Activated naive CD4-positive, alpha-beta T cell treated with anti-CD3 and anti-CD28 coated beads, Interleukin-2, amount 50 U/mL, for 24 hours (primary cell): Measurements from ENCODE around the gene KCNC1.

ENCODE experiments used
- H3K27ac Mint-ChIP-seq: one replicate; pipeline ENCODE4 v1.8.0; 2021; ENCODE audit warnings: mild to moderate bottlenecking, mixed read lengths
- H3K27me3 Mint-ChIP-seq: one replicate; pipeline ENCODE4 v1.8.0; 2021; ENCODE audit warnings: mixed read lengths
- H3K36me3 Mint-ChIP-seq: one replicate; pipeline ENCODE4 v1.8.0; 2021; ENCODE audit warnings: mixed read lengths
- H3K4me1 Mint-ChIP-seq: one replicate; pipeline ENCODE4 v1.8.0; 2021; ENCODE audit warnings: mixed read lengths
- H3K4me3 Mint-ChIP-seq: one replicate; pipeline ENCODE4 v1.8.0; 2021; ENCODE audit warnings: mild to moderate bottlenecking, mixed read lengths
- H3K9me3 Mint-ChIP-seq: one replicate; pipeline ENCODE4 v1.8.0; 2021; ENCODE audit warnings: mixed read lengths

Gene KCNC1

GRCh38 chr11:17779861-17780594, 45.4 kb downstream of the KCNC1 start:
- Mint-ChIP-seq H3K4me3 (no peak overlapping the region), H3K36me3 (no peaks in the 10 kb centered on the region), H3K9me3 (no peaks in the 10 kb centered on the region), H3K4me1 (no peaks in the 10 kb centered on the region), H3K27ac (no peak overlapping the region), H3K27me3 (no peaks in the 10 kb centered on the region)

GRCh38 chr11:17780668-17781067, 46.1 kb downstream of the KCNC1 start:
- Mint-ChIP-seq H3K27me3 (no peaks in the 10 kb centered on the region), H3K9me3 (no peaks in the 10 kb centered on the region), H3K27ac (no peak overlapping the region), H3K4me1 (no peaks in the 10 kb centered on the region), H3K4me3 (no peak overlapping the region), H3K36me3 (no peaks in the 10 kb centered on the region)

GRCh38 chr11:17781221-17781620, 46.6 kb downstream of the KCNC1 start:
- no peaks in the 10 kb centered on the region for H3K27me3 Mint-ChIP-seq
- H3K36me3 Mint-ChIP-seq = no peaks in the 10 kb centered on the region
- H3K27ac Mint-ChIP-seq = no peak overlapping the region
- H3K9me3 Mint-ChIP-seq = no peaks in the 10 kb centered on the region
- no peaks in the 10 kb centered on the region for H3K4me1 Mint-ChIP-seq
- H3K4me3 Mint-ChIP-seq = no peak overlapping the region

GRCh38 chr11:17781626-17782025, 47.0 kb downstream of the KCNC1 start:
- no peak overlapping the region for H3K27ac Mint-ChIP-seq
- no peaks in the 10 kb centered on the region for H3K9me3 Mint-ChIP-seq
- H3K27me3 Mint-ChIP-seq = no peaks in the 10 kb centered on the region
- no peak overlapping the region for H3K4me3 Mint-ChIP-seq
- H3K4me1 Mint-ChIP-seq = no peaks in the 10 kb centered on the region
- H3K36me3 Mint-ChIP-seq = no peaks in the 10 kb centered on the region

GRCh38 chr11:17782145-17782544, 47.6 kb downstream of the KCNC1 start:
- Mint-ChIP-seq H3K4me3 (no peak overlapping the region), H3K27ac (no peak overlapping the region), H3K36me3 (no peaks in the 10 kb centered on the region), H3K9me3 (no peaks in the 10 kb centered on the region), H3K4me1 (no peaks in the 10 kb centered on the region), H3K27me3 (no peaks in the 10 kb centered on the region)

GRCh38 chr11:17782603-17783337, 48.2 kb downstream of the KCNC1 start:
- Mint-ChIP-seq H3K4me1 (no peaks in the 10 kb centered on the region), H3K9me3 (no peaks in the 10 kb centered on the region), H3K27ac (no peak overlapping the region), H3K36me3 (peaks cover 2% of the 10 kb centered on the region), H3K27me3 (no peaks in the 10 kb centered on the region), H3K4me3 (no peak overlapping the region)

GRCh38 chr11:17783878-17784277, 49.3 kb downstream of the KCNC1 start:
- Mint-ChIP-seq H3K9me3 (no peaks in the 10 kb centered on the region), H3K4me1 (no peaks in the 10 kb centered on the region), H3K27me3 (no peaks in the 10 kb centered on the region), H3K4me3 (no peak overlapping the region), H3K36me3 (peaks cover 9% of the 10 kb centered on the region), H3K27ac (no peak overlapping the region)

GRCh38 chr11:17786824-17787525, 52.4 kb downstream of the KCNC1 start:
- H3K27me3 Mint-ChIP-seq = no peaks in the 10 kb centered on the region
- no peaks in the 10 kb centered on the region for H3K4me1 Mint-ChIP-seq
- H3K36me3 Mint-ChIP-seq = peaks cover 12% of the 10 kb centered on the region
- no peak overlapping the region for H3K27ac Mint-ChIP-seq
- H3K9me3 Mint-ChIP-seq = no peaks in the 10 kb centered on the region
- no peak overlapping the region for H3K4me3 Mint-ChIP-seq

- Mint-ChIP-seq H3K9me3 (no peaks in the 10 kb centered on the region), H3K36me3 (peaks cover 12% of the 10 kb centered on the region), H3K4me1 (no peaks in the 10 kb centered on the region), H3K4me3 (no peak overlapping the region), H3K27me3 (no peaks in the 10 kb centered on the region), H3K27ac (no peak overlapping the region)
Observed at GRCh38 chr11:17788084-17788483, 53.5 kb downstream of the KCNC1 start.

GRCh38 chr11:17790453-17790852, 55.9 kb downstream of the KCNC1 start:
- H3K4me3 Mint-ChIP-seq = no peak overlapping the region

GRCh38 chr11:17791144-17791543, 56.6 kb downstream of the KCNC1 start:
- H3K36me3 Mint-ChIP-seq = peaks cover 12% of the 10 kb centered on the region
- no peaks in the 10 kb centered on the region for H3K9me3 Mint-ChIP-seq
- no peak overlapping the region for H3K27ac Mint-ChIP-seq
- no peak overlapping the region for H3K4me3 Mint-ChIP-seq
- no peaks in the 10 kb centered on the region for H3K4me1 Mint-ChIP-seq
- H3K27me3 Mint-ChIP-seq = no peaks in the 10 kb centered on the region

More at GRCh38 chr11:17790453-17790852, 55.9 kb downstream of the KCNC1 start:
- no peaks in the 10 kb centered on the region for H3K27me3 Mint-ChIP-seq
- no peak overlapping the region for H3K27ac Mint-ChIP-seq
- peaks cover 12% of the 10 kb centered on the region for H3K36me3 Mint-ChIP-seq
- H3K4me1 Mint-ChIP-seq = no peaks in the 10 kb centered on the region
- H3K9me3 Mint-ChIP-seq = no peaks in the 10 kb centered on the region

- H3K27ac Mint-ChIP-seq = no peak overlapping the region
- H3K9me3 Mint-ChIP-seq = no peaks in the 10 kb centered on the region
- H3K36me3 Mint-ChIP-seq = peaks cover 12% of the 10 kb centered on the region
- no peaks in the 10 kb centered on the region for H3K4me1 Mint-ChIP-seq
- H3K4me3 Mint-ChIP-seq = no peak overlapping the region
- no peaks in the 10 kb centered on the region for H3K27me3 Mint-ChIP-seq
Observed at GRCh38 chr11:17792161-17792560, 57.6 kb downstream of the KCNC1 start.

GRCh38 chr11:17793642-17794170, 59.1 kb downstream of the KCNC1 start:
- no peaks in the 10 kb centered on the region for H3K27me3 Mint-ChIP-seq
- no peaks in the 10 kb centered on the region for H3K4me1 Mint-ChIP-seq
- H3K4me3 Mint-ChIP-seq = no peak overlapping the region
- H3K36me3 Mint-ChIP-seq = peaks cover 6% of the 10 kb centered on the region
- no peak overlapping the region for H3K27ac Mint-ChIP-seq
- no peaks in the 10 kb centered on the region for H3K9me3 Mint-ChIP-seq

GRCh38 chr11:17794981-17795380, 60.4 kb downstream of the KCNC1 start:
- H3K36me3 Mint-ChIP-seq = peaks cover 5% of the 10 kb centered on the region
- no peaks in the 10 kb centered on the region for H3K27me3 Mint-ChIP-seq
- no peak overlapping the region for H3K27ac Mint-ChIP-seq
- H3K4me3 Mint-ChIP-seq = no peak overlapping the region
- H3K9me3 Mint-ChIP-seq = no peaks in the 10 kb centered on the region
- H3K4me1 Mint-ChIP-seq = no peaks in the 10 kb centered on the region

GRCh38 chr11:17796154-17796553, 61.6 kb downstream of the KCNC1 start:
- Mint-ChIP-seq H3K27ac (no peak overlapping the region), H3K27me3 (no peaks in the 10 kb centered on the region), H3K36me3 (peaks cover 4% of the 10 kb centered on the region), H3K4me3 (no peak overlapping the region), H3K4me1 (no peaks in the 10 kb centered on the region), H3K9me3 (no peaks in the 10 kb centered on the region)

GRCh38 chr11:17798253-17798652, 63.7 kb downstream of the KCNC1 start:
- Mint-ChIP-seq H3K4me1 (no peaks in the 10 kb centered on the region), H3K4me3 (no peak overlapping the region), H3K9me3 (no peaks in the 10 kb centered on the region), H3K27me3 (no peaks in the 10 kb centered on the region), H3K36me3 (peaks cover 8% of the 10 kb centered on the region), H3K27ac (no peak overlapping the region)
